Measurements from ENCODE around the gene RPS5.

The RPS5 gene

DNA sequence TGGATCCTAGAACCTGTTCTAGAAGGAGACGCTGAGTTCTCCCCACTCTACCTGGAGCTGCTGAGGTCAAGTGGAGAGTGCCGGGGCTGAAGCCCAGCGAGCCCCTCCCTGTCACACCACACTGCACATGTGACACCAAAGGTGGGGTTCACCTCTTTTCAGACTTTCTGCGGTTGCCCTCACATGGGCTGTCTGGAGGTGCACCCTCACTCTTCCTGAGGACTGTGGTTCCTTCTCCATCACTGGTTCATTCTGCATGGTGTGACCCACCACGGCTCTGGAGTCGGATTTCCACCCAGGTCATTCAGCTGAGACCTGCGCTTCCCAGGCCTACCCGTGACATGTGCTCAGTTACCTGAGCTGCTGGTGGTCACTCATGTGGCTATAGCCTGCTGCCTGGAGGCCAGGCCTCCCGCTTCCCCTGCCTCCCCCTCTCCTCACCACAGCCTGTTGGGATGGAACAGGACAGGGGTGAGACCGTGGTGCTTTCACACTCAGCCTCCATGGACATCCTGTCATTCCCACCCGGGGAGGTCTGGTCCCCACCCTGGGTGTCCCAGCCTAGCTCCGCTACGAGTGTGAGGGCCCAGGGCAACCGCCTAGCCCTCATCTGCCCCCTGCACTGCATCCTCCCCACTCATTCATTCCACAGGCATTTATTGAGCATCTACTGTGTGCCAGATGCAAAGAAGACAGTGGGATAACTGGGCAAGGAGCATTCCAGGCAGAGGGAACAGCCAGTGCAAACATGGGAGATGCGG, 33.2 kb upstream of the RPS5 start:
- DNase-seq (ENCODE audit: extremely low read depth, low read depth): no peak
- H3K4me3 ChIP-seq (replicated peaks; ENCODE audit: low read depth, low read length): no peak overlapping the region
- TF ChIP-seq, protein P1, sequence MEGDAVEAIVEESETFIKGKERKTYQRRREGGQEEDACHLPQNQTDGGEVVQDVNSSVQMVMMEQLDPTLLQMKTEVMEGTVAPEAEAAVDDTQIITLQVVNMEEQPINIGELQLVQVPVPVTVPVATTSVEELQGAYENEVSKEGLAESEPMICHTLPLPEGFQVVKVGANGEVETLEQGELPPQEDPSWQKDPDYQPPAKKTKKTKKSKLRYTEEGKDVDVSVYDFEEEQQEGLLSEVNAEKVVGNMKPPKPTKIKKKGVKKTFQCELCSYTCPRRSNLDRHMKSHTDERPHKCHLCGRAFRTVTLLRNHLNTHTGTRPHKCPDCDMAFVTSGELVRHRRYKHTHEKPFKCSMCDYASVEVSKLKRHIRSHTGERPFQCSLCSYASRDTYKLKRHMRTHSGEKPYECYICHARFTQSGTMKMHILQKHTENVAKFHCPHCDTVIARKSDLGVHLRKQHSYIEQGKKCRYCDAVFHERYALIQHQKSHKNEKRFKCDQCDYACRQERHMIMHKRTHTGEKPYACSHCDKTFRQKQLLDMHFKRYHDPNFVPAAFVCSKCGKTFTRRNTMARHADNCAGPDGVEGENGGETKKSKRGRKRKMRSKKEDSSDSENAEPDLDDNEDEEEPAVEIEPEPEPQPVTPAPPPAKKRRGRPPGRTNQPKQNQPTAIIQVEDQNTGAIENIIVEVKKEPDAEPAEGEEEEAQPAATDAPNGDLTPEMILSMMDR (IDR thresholded peaks at IDR 0.05; ENCODE audit: low read depth, low read length, missing control alignments): no peak

DNA sequence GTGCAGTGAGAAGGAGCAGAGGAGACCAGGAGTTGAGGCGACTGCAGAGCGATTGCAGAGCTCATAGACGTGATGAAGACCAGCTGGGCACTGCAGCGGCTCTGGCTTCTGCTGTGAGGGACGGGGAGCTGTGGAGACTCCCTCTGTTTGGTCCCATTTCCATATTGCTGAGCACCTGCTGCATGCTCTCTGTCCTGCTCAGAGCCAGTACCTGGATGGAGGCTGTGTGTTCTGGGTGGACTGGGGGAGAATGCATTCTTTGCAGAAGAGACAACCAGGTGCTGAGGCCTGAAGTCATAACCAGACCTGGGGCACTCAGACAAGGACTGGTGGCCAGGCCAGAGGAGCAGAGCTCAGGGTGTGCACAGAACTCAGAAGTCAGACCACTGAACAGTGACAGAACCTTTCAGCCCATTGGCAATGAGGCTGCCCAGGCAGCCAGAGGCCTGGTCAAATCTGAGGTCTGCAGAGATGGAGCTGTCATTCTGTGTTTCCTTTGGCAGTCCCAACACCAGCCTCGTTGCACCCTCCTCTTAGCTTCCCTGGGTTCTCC, 32.5 kb upstream of the RPS5 start:
- H3K4me3 ChIP-seq (replicated peaks; ENCODE audit: low read depth, low read length): no peak overlapping the region
- TF ChIP-seq, protein P1 (IDR thresholded peaks at IDR 0.05; ENCODE audit: low read depth, low read length, missing control alignments): no peak
- no peak for DNase-seq (ENCODE audit: extremely low read depth, low read depth)

DNA sequence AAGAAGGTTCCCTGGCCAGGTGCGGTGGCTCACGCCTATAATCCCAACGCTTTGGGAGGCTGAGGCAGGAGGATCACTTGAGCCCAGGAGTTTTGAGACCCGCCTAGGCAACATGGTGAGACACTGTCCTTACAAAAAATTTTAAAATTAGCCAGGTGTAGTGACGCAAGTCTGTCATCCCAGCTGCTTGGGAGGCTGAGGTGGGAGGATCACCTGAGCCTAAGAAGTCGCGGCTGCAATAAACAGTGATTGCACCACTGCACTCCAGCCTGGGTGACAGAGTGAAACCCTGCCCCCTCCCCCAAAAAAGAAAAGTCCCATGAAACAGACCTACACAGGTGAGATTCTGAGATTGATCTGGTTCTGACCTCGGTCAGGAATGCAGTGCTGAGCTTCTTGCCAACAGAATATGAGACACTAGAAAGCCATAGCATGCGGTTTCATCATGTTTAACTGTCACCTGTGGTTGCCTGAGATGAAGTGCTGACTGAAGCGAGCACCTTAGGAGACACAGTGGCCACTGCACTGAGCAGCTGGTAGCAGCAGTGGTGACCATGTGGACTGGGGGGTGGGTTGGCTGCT, 31.8 kb upstream of the RPS5 start:
- DNase-seq (ENCODE audit: extremely low read depth, low read depth): no peak
- TF ChIP-seq, protein P1 (IDR thresholded peaks at IDR 0.05; ENCODE audit: low read depth, low read length, missing control alignments): no peak
- no peak overlapping the region for H3K4me3 ChIP-seq (replicated peaks; ENCODE audit: low read depth, low read length)

DNA sequence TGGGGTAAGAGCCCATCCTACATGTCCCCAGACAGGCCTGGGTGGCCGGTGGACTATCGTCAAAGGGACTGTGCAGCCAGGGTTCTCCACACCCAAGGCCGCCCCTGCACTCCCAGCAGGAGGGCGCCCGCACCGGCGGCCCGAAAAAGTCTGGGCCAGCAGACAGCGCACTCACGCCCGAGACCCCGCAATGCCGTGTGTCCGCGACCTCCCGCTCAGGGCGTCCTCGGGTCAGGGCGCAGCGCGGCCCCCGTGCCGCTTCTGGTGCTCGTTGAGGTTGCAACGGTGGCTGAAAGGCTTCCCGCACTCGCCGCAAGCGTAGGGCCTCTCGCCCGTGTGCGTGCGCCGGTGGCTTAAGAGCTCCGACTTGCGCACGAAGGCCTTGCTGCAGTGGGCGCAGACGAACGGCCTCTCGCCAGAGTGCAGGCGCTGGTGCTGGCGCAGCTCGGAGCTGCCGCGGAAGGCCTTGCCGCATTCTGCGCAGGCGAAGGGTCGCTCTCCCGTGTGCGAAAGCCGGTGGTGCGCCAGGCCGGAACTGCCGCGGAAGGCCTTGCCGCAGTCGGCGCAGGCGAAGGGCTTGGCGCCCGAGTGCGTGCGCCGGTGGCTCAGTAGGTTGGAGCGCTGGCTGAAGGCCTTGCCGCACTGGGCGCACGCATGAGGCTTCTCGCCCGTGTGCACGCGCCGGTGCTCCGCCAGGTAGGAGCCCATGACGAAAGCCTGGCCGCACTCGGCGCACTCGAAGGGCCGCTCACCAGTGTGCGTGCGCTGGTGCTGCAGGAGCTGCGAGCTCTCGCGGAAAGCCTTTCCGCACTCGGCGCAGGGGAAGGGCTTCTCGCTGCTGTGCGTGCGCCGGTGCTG, 30.9 kb upstream of the RPS5 start:
- DNase-seq (ENCODE audit: extremely low read depth, low read depth): no peak
- H3K4me3 ChIP-seq (replicated peaks; ENCODE audit: low read depth, low read length): peak overlapping the region; percentile 30
- TF ChIP-seq, protein P1 (IDR thresholded peaks at IDR 0.05; ENCODE audit: low read depth, low read length, missing control alignments): no peak

DNA sequence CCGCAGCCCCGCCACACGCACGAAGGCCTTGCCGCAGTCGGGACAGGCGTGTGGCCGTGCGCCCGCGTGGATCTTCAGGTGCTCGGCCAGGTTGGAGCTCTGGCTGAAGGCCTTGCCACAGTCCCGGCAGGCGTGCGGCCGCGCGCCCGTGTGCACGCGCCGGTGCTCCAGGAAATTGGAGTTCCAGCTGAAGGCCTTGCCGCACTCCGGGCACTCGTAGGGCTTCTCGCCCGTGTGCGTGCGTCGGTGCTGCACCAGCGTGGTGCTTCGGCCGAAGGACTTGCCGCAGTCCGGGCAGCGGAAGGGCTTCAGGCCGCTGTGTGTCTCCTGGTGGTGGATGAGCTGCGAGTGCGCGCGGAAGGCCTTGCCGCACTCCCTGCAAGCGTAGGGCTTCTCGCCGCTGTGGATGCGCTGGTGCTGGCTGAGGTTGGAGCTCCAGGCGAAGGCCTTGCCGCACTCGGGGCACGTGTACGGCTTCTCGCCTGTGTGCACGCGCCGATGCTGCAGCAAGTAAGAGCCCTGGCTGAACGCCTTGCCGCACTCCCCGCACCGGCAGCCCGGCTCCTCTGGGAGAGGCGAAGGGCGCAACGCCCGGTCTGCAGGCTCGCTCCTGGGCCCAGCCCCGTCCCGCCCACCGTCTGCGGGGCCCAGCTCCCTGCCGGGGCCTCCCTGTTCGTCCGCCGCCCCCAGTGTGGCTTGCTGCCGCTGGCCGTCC, 30.1 kb upstream of the RPS5 start:
- peak overlapping the region; percentile 30 for H3K4me3 ChIP-seq (replicated peaks; ENCODE audit: low read depth, low read length)
- no peak for DNase-seq (ENCODE audit: extremely low read depth, low read depth)
- TF ChIP-seq, protein P1 (IDR thresholded peaks at IDR 0.05; ENCODE audit: low read depth, low read length, missing control alignments): no peak

DNA sequence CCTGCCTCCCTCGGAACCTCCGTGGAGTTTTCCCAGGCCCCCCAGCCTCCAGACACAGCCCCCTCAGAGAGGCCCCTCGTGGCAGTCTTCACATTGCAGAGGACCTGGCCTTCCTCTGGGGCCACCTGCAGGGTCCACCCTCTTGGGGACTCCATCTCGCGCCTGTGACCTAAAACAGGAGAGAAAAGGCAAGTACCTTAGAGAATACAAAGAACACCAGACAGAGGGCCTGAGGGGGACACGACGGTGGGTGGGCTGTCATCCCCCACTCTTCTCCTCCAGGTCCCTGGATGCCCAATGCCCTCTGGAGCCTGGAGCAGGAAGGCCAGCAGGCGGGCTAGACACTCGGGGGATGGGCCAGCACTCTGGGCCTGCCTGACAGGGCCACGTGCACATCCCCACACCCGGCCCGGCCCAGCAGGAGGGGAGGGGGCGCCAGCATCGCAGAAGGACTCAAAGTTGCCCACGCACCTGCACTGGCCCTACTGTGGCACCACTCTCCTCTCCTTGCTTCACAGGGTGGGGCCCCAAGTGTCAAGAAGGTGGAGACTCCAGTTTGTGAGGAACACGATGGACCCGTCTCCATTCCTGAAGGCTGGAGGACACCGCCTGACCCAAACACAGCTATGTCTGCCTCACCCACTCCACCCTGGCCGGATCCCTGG, 29.5 kb upstream of the RPS5 start:
- no peak for DNase-seq (ENCODE audit: extremely low read depth, low read depth)
- TF ChIP-seq, protein P1 (IDR thresholded peaks at IDR 0.05; ENCODE audit: low read depth, low read length, missing control alignments): no peak
- no peak overlapping the region for H3K4me3 ChIP-seq (replicated peaks; ENCODE audit: low read depth, low read length)

Data from HFF-Myc (cell line).